Activated T-cell treated with anti-CD3 and anti-CD28 coated beads for 24 hours (primary cell): ENCODE results near the gene MTHFD2L.

ENCODE experiments used
- DNase-seq: peaks from one replicate; pipeline ENCODE4 v3.0.0-alpha.2; 2020; ENCODE audit warnings: low read depth

MTHFD2L gene

GRCh38 chr4:74307170-74307569 is 149.3 kb downstream of the MTHFD2L start:
- no peak for DNase-seq

- DNase-seq, result no peak
Observed at GRCh38 chr4:74308215-74308614, 150.3 kb downstream of the MTHFD2L start, which contains the start of gene EPGN. Gene EPGN, plus strand, starts transcription at chr4:74308470. Its CDS starts 64 bp downstream, at chr4:74308534.

GRCh38 chr4:74309223-74309622 is 151.3 kb downstream of the MTHFD2L start:
- DNase-seq, result no peak

- DNase-seq, result no peak
Observed at GRCh38 chr4:74311696-74312313, 153.9 kb downstream of the MTHFD2L start.

GRCh38 chr4:74314329-74314728 is 156.4 kb downstream of the MTHFD2L start:
- no peak for DNase-seq

GRCh38 chr4:74314944-74315343 is 157.0 kb downstream of the MTHFD2L start:
- DNase-seq, result no peak

- DNase-seq, result no peak
Observed at GRCh38 chr4:74315376-74315775, 157.5 kb downstream of the MTHFD2L start.

- DNase-seq, result no peak
Observed at GRCh38 chr4:74316397-74316796, 158.5 kb downstream of the MTHFD2L start.

- no peak for DNase-seq
Observed at GRCh38 chr4:74317616-74318246, 159.8 kb downstream of the MTHFD2L start.

- DNase-seq, result no peak
Observed at GRCh38 chr4:74318276-74318675, 160.4 kb downstream of the MTHFD2L start.

GRCh38 chr4:74319470-74319869 is 161.6 kb downstream of the MTHFD2L start:
- no peak for DNase-seq

GRCh38 chr4:74320559-74321118 is 162.7 kb downstream of the MTHFD2L start:
- DNase-seq, result no peak

GRCh38 chr4:74322301-74322700 is 164.4 kb downstream of the MTHFD2L start:
- DNase-seq, result no peak

- DNase-seq, result no peak
Observed at GRCh38 chr4:74323663-74324062, 165.7 kb downstream of the MTHFD2L start.

- no peak for DNase-seq
Observed at GRCh38 chr4:74324262-74324661, 166.3 kb downstream of the MTHFD2L start.

GRCh38 chr4:74325886-74326285 is 168.0 kb downstream of the MTHFD2L start:
- no peak for DNase-seq

GRCh38 chr4:74327762-74328161 is 169.8 kb downstream of the MTHFD2L start:
- DNase-seq, result no peak

GRCh38 chr4:74328501-74328900 is 170.6 kb downstream of the MTHFD2L start:
- DNase-seq, result no peak

- DNase-seq, result no peak
Observed at GRCh38 chr4:74329307-74329706, 171.4 kb downstream of the MTHFD2L start.

- DNase-seq, result no peak
Observed at GRCh38 chr4:74330295-74330750, 172.4 kb downstream of the MTHFD2L start.

- no peak for DNase-seq
Observed at GRCh38 chr4:74331252-74331651, 173.3 kb downstream of the MTHFD2L start.

- DNase-seq, result no peak
Observed at GRCh38 chr4:74331944-74332343, 174.0 kb downstream of the MTHFD2L start.

GRCh38 chr4:74334636-74335035 is 176.7 kb downstream of the MTHFD2L start:
- no peak for DNase-seq
